Ovary (tissue), 9 donors: ENCODE data around the gene TNFSF12. TPM values are rescaled to one million over a fixed set of nuclear protein-coding genes. Genes with fewer than 3 reads are reported as not detected.

Source experiments
- DNase-seq, 5 donors: peaks; one replicate each; pipeline ENCODE4 v3.0.0-alpha.2; 2019 to 2020
- H3K27ac ChIP-seq, 2 donors: fragments of 200-600 bp; one replicate each; pipeline versions ENCODE4 v1.5.1 to v1.8.0; 2019 to 2022
- H3K27me3 ChIP-seq: fragments of 200-600 bp; one replicate; pipeline ENCODE4 v1.8.0; 2022
- H3K36me3 ChIP-seq: fragments of 200-600 bp; sonication (generic); one replicate; pipeline ENCODE4 v1.5.1; 2019
- H3K4me1 ChIP-seq: one replicate; pipeline ENCODE4 v1.8.1; 2013; ENCODE audit warnings: mild to moderate bottlenecking, moderate library complexity; ENCODE audit not compliant: insufficient read depth
- H3K4me3 ChIP-seq: fragments of 200-600 bp; sonication (generic); one replicate; pipeline ENCODE4 v1.5.1; 2017
- H3K9me3 ChIP-seq, 2 donors: fragments of 200-600 bp in 1 of 2; sonication (generic) in 1 of 2; one replicate each; pipeline versions ENCODE4 v1.5.1 to v1.8.1; 2013 to 2019; ENCODE audit warnings: mild to moderate bottlenecking in 1 of 2, moderate library complexity in 1 of 2
- CTCF ChIP-seq, 3 donors: fragments of 450-650 bp in 2 of 3; fragments of 200-600 bp in 1 of 3; IDR thresholded peaks; one replicate each; pipeline versions ENCODE4 v1.5.1 to v1.8.0; 2016 to 2022; ENCODE audit warnings: antibody characterized with exemption in 3 of 3, mild to moderate bottlenecking in 1 of 3
- EP300 ChIP-seq: sonication (generic); formaldehyde crosslinking; IDR thresholded peaks from one replicate; pipeline ENCODE4 v1.6.1; 2017; ENCODE audit warnings: antibody characterized with exemption
- POLR2A ChIP-seq: fragments of 450-650 bp; IDR thresholded peaks from one replicate; pipeline ENCODE4 v1.6.1; 2017; ENCODE audit warnings: antibody characterized with exemption, mild to moderate bottlenecking, moderate library complexity
- WGBS, 3 donors: extraction: QIAGEN DNeasy Blood & Tissue Kit in 1 of 3; methylation state at CpG; one replicate each; pipeline versions ENCODE4 v1.1.5 to v1.1.7; 2013 to 2017; 5-methylcytosine and 5-hydroxymethylcytosine counted together
- intact Hi-C, 4 donors: fragments of 100-400 bp; cut with DNase I; formaldehyde crosslinking; loops; one replicate each; pipeline versions ENCODE4 v1.11.0 to v1.15.1; 2022 to 2023
- polyA plus RNA-seq, 2 donors: library from polyadenylated mRNA; stranded (reverse); fragments of 200-250 nt in 1 of 2; fragments of 350-450 nt in 1 of 2; fragmentation: Illumina TruSeq in 1 of 2; extraction: RNeasy Lipid Tissue Mini Kit (QIAGEN cat#74804) in 1 of 2; gene quantifications; one replicate each; pipeline ENCODE4 v1.2.3, GENCODE V29; 2013 to 2014
- total RNA-seq, 7 donors: library from RNA; depleted of rRNA in 2 of 7; stranded (reverse); fragments of >200 nt in 2 of 7; fragmentation: NEBNext Ultra II Directional in 3 of 7; extraction: Animal tissue kit (Norgen Biotek cat#: 25700) in 3 of 7; gene quantifications; one replicate each; pipeline versions ENCODE4 v1.1.0 to v1.2.4, GENCODE V29; 2016 to 2023
- donor health status: DM: no; HTN: no; CAD: no; lungs with moderate emphysema.
- donor health status: DM: no; HTN: no; CAD: no.
- donor health status: Bipolar disorder and iron deficiency.
- donor health status: DM: yes; HTN: yes; CAD: no.
- donor health status: DM: no; HTN: no; CAD: no.
- donor health status: DM: yes; HTN: yes; CAD: no.

The TNFSF12 gene
- total and polyA plus RNA-seq, 9 donors, result 26.6 to 78.3 (median 59.6) TPM

- Histone ChIP-seq H3K27me3 (no peaks in the 10 kb centered on the region), H3K27ac (no peak overlapping the region), H3K9me3 (no peaks in the 10 kb centered on the region), H3K4me1 (peaks cover 5% of the 10 kb centered on the region), H3K36me3 (no peaks in the 10 kb centered on the region), H3K4me3 (no peak overlapping the region)
- TF ChIP-seq EP300 (no peak), CTCF (IDR thresholded peaks at IDR 0.05) (no peak), POLR2A (no peak)
- intact Hi-C loops, result loop anchor here in 1 of 4 donors (10.0 kb wide), 1 partner anchor 197 kb away; the partner anchor contains the start of genes KCTD11 and TMEM95
- no peak for DNase-seq
- 86 to 87% (median 86%) methylated on average over 4 of the region's 4 CpGs for WGBS, 3 donors
Measured at GRCh38 chr17:7551396-7551795, 2.5 kb downstream of the TNFSF12 start.

GRCh38 chr17:7552621-7553051, 3.8 kb downstream of the TNFSF12 start:
- Histone ChIP-seq H3K9me3 (no peaks in the 10 kb centered on the region), H3K4me3 (no peak overlapping the region), H3K36me3 (no peaks in the 10 kb centered on the region), H3K27me3 (no peaks in the 10 kb centered on the region), H3K27ac (no peak overlapping the region), H3K4me1 (peaks cover 11% of the 10 kb centered on the region)
- intact Hi-C loops, result loop anchor here in 1 of 4 donors (10.0 kb wide), 1 partner anchor 198 kb away; the partner anchor contains the start of genes KCTD11 and TMEM95
- WGBS, 3 donors, result 86 to 89% (median 86%) methylated on average over 6 of the region's 6 CpGs
- TF ChIP-seq CTCF (IDR thresholded peaks at IDR 0.05), result no peak
- no peak for TF ChIP-seq POLR2A
- TF ChIP-seq EP300, result no peak
- DNase-seq, result no peak

- no peaks in the 10 kb centered on the region for H3K9me3 ChIP-seq
- H3K27me3 ChIP-seq, result no peaks in the 10 kb centered on the region
- no peak for DNase-seq
- peaks cover 12% of the 10 kb centered on the region for H3K4me1 ChIP-seq
- TF ChIP-seq EP300 (no peak), POLR2A (no peak), CTCF (IDR thresholded peaks at IDR 0.05) (no peak)
- intact Hi-C loops, result loop anchor here in 1 of 4 donors (10.0 kb wide), 1 partner anchor 199 kb away; the partner anchor contains the start of genes KCTD11 and TMEM95
- 88 to 98% (median 94%) methylated on average over 1 of the region's 1 CpG for WGBS, 3 donors
- H3K27ac ChIP-seq, result no peak overlapping the region
- H3K36me3 ChIP-seq, result no peaks in the 10 kb centered on the region
- no peak overlapping the region for H3K4me3 ChIP-seq
Measured at GRCh38 chr17:7553356-7553755, 4.5 kb downstream of the TNFSF12 start.

- no peak for DNase-seq
- TF ChIP-seq POLR2A (no peak), EP300 (no peak), CTCF (IDR thresholded peaks at IDR 0.05) (no peak)
- peak overlapping the region in 1 of 2 donors; percentile 19 for H3K27ac ChIP-seq
- no peaks in the 10 kb centered on the region for H3K36me3 ChIP-seq
- H3K4me3 ChIP-seq, result no peak overlapping the region
- no peaks in the 10 kb centered on the region for H3K27me3 ChIP-seq
- peaks cover 23% of the 10 kb centered on the region for H3K4me1 ChIP-seq
- intact Hi-C loops, result loop anchor here in 1 of 4 donors (5.0 to 10.0 kb wide), 2 partner anchors 43 to 201 kb away; partner anchors contain the start of genes KCTD11 and TMEM95
- WGBS, 3 donors, result 61 to 72% (median 67%) methylated on average over 10 of the region's 10 CpGs
- H3K9me3 ChIP-seq, result no peaks in the 10 kb centered on the region
Measured at GRCh38 chr17:7555320-7555948, 6.6 kb downstream of the TNFSF12 start.
